Panc1 (cell line): ENCODE measurements around the gene VSTM1. TPM values are rescaled to one million over a fixed set of nuclear protein-coding genes. Genes with fewer than 3 reads are reported as not detected.
A peak's percentile ranks its signal among the peaks of the same experiment; 100 is the strongest.

ENCODE experiments used
- ATAC-seq: fragments of 200-7000 bp; cut with Tn5 transposase; 2 replicates; pipeline ENCODE4 v1.9.1; 2020; ENCODE audit warnings: mild to moderate bottlenecking, moderate library complexity
- BruUV-seq: library from RNA; stranded (reverse); fragments of 400-500 nt; replicated peaks from 2 replicates; lab custom pipeline; 2021; lab: Mats Ljungman, UMichigan
- CTCF ChIA-PET: fragments of 300-600 bp; sonication (Branson Sonifier 250); formaldehyde crosslinking; loops from one replicate; lab custom pipeline; 2022; ENCODE audit warnings: antibody characterized with exemption; lab: Charles Lee
- POLR2A ChIA-PET: fragments of 300-600 bp; sonication (Branson Sonifier 250); formaldehyde crosslinking; loops from one replicate; lab custom pipeline; 2022; ENCODE audit warnings: antibody characterized with exemption; lab: Charles Lee
- DNase-seq: peaks from one replicate; pipeline ENCODE4 v3.0.0-alpha.2; 2010; ENCODE audit warnings: low read depth, low spot score
- H3K27ac ChIP-seq: 2 replicates; pipeline ENCODE4 v1.5.1; 2011; ENCODE audit warnings: mild to moderate bottlenecking, low read length, inconsistent platforms
- H3K27me3 ChIP-seq: fragments of 200-500 bp; sonication (Bioruptor generic); 2 replicates; pipeline ENCODE4 v1.6.0; 2014; ENCODE audit warnings: low read length, inconsistent platforms; ENCODE audit not compliant: control insufficient read depth, insufficient read depth
- H3K36me3 ChIP-seq: fragments of 200-500 bp; sonication (Bioruptor generic); 2 replicates; pipeline ENCODE4 v1.5.1; 2014; ENCODE audit warnings: inconsistent platforms, mild to moderate bottlenecking, low read length, moderate library complexity; ENCODE audit not compliant: control insufficient read depth, insufficient read depth
- H3K4me1 ChIP-seq: 2 replicates; pipeline ENCODE4 v1.5.1; 2011; ENCODE audit warnings: inconsistent platforms, mild to moderate bottlenecking, low read length, moderate library complexity; ENCODE audit not compliant: control insufficient read depth, insufficient read depth
- H3K4me3 ChIP-seq, 2 experiments: 2 replicates each; pipeline ENCODE4 v1.5.1; 2011 to 2012; ENCODE audit warnings: low read depth in 2 of 2, low read length in 2 of 2, mild to moderate bottlenecking in 2 of 2, inconsistent platforms in 1 of 2, moderate library complexity in 1 of 2
- H3K9me3 ChIP-seq: fragments of 200-500 bp; sonication (Bioruptor generic); 2 replicates; pipeline ENCODE4 v1.5.1; 2014; ENCODE audit warnings: low read depth, mild to moderate bottlenecking, inconsistent platforms, low read length, moderate library complexity; ENCODE audit not compliant: control insufficient read depth, insufficient read depth
- POLR2AphosphoS5 ChIP-seq: IDR thresholded peaks from 2 replicates; pipeline ENCODE4 v1.6.1; 2012; ENCODE audit warnings: mild to moderate bottlenecking, low read depth, low read length, moderate library complexity
- SIN3A ChIP-seq: IDR thresholded peaks from 2 replicates; pipeline ENCODE4 v1.6.1; 2012; ENCODE audit warnings: low read depth, mild to moderate bottlenecking, low read length, moderate library complexity, borderline replicate concordance; ENCODE audit not compliant: insufficient read depth
- TCF7L2 ChIP-seq: IDR thresholded peaks from 2 replicates; pipeline ENCODE4 v1.6.1; 2011; ENCODE audit warnings: mild to moderate bottlenecking, low read depth, low read length, inconsistent platforms
- in situ Hi-C: cut with HindIII; loops from 2 replicates; pipeline ENCODE4 v1.10.0; 2016; ENCODE audit warnings: low sequenced_read_pairs, low pct_unique_long_range_greater_than_20kb
- intact Hi-C: fragments of 100-400 bp; cut with micrococcal nuclease; formaldehyde crosslinking; loops from one replicate; pipeline ENCODE4 v1.10.0; 2022; ENCODE audit not compliant: unreplicated experiment
- total RNA-seq: library from RNA; stranded (reverse); gene quantifications from one replicate; pipeline ENCODE4 v1.2.1, GENCODE V29; 2021; ENCODE audit not compliant: unreplicated experiment
- TF ChIP-seq, protein P1 (sequence below): fragments of 450-650 bp; IDR thresholded peaks from 2 replicates; pipeline ENCODE4 v1.5.1; 2017; ENCODE audit warnings: mild to moderate bottlenecking
- TF ChIP-seq, protein P2 (sequence below), 2 experiments: IDR thresholded peaks; 2 replicates each; pipeline ENCODE4 v1.6.1; 2011 to 2012; ENCODE audit warnings: low read depth in 2 of 2, control low read depth in 1 of 2, low read length in 1 of 2, mild to moderate bottlenecking in 1 of 2, moderate library complexity in 1 of 2; ENCODE audit not compliant: insufficient read depth in 1 of 2

Gene VSTM1
- total RNA-seq, 1 experiment from 2014 or later, result 1.5 TPM

GRCh38 chr19:54104998-54105715 is 41.5 kb upstream of the VSTM1 start:
- no peak for TF ChIP-seq SIN3A
- TF ChIP-seq, protein P1, sequence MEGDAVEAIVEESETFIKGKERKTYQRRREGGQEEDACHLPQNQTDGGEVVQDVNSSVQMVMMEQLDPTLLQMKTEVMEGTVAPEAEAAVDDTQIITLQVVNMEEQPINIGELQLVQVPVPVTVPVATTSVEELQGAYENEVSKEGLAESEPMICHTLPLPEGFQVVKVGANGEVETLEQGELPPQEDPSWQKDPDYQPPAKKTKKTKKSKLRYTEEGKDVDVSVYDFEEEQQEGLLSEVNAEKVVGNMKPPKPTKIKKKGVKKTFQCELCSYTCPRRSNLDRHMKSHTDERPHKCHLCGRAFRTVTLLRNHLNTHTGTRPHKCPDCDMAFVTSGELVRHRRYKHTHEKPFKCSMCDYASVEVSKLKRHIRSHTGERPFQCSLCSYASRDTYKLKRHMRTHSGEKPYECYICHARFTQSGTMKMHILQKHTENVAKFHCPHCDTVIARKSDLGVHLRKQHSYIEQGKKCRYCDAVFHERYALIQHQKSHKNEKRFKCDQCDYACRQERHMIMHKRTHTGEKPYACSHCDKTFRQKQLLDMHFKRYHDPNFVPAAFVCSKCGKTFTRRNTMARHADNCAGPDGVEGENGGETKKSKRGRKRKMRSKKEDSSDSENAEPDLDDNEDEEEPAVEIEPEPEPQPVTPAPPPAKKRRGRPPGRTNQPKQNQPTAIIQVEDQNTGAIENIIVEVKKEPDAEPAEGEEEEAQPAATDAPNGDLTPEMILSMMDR, result no peak
- TF ChIP-seq POLR2AphosphoS5, result no peak
- TF ChIP-seq TCF7L2, result no peak
- TF ChIP-seq, protein P2, sequence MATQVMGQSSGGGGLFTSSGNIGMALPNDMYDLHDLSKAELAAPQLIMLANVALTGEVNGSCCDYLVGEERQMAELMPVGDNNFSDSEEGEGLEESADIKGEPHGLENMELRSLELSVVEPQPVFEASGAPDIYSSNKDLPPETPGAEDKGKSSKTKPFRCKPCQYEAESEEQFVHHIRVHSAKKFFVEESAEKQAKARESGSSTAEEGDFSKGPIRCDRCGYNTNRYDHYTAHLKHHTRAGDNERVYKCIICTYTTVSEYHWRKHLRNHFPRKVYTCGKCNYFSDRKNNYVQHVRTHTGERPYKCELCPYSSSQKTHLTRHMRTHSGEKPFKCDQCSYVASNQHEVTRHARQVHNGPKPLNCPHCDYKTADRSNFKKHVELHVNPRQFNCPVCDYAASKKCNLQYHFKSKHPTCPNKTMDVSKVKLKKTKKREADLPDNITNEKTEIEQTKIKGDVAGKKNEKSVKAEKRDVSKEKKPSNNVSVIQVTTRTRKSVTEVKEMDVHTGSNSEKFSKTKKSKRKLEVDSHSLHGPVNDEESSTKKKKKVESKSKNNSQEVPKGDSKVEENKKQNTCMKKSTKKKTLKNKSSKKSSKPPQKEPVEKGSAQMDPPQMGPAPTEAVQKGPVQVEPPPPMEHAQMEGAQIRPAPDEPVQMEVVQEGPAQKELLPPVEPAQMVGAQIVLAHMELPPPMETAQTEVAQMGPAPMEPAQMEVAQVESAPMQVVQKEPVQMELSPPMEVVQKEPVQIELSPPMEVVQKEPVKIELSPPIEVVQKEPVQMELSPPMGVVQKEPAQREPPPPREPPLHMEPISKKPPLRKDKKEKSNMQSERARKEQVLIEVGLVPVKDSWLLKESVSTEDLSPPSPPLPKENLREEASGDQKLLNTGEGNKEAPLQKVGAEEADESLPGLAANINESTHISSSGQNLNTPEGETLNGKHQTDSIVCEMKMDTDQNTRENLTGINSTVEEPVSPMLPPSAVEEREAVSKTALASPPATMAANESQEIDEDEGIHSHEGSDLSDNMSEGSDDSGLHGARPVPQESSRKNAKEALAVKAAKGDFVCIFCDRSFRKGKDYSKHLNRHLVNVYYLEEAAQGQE (IDR thresholded peaks at IDR 0.05; ENCODE audit: insufficient read depth in 1 of 2, low read depth in 2 of 2, low read length in 1 of 2), result no peak
- Histone ChIP-seq H3K4me1 (peaks cover 16% of the 10 kb centered on the region; the same call in 1 of the 2 replicates), H3K27me3 (no peaks in the 10 kb centered on the region), H3K4me3 (no peak overlapping the region), H3K36me3 (no peaks in the 10 kb centered on the region; the same call in 1 of the 2 replicates), H3K9me3 (no peaks in the 10 kb centered on the region), H3K27ac (no peak overlapping the region)
- no peak for DNase-seq
- POLR2A ChIA-PET, result no interaction called here
- no TSS peak for BruUV-seq
- intact Hi-C loops, result no loop called here
- in situ Hi-C loops, result no loop called here
- CTCF ChIA-PET, result no interaction called here
- no peak for ATAC-seq

DNA sequence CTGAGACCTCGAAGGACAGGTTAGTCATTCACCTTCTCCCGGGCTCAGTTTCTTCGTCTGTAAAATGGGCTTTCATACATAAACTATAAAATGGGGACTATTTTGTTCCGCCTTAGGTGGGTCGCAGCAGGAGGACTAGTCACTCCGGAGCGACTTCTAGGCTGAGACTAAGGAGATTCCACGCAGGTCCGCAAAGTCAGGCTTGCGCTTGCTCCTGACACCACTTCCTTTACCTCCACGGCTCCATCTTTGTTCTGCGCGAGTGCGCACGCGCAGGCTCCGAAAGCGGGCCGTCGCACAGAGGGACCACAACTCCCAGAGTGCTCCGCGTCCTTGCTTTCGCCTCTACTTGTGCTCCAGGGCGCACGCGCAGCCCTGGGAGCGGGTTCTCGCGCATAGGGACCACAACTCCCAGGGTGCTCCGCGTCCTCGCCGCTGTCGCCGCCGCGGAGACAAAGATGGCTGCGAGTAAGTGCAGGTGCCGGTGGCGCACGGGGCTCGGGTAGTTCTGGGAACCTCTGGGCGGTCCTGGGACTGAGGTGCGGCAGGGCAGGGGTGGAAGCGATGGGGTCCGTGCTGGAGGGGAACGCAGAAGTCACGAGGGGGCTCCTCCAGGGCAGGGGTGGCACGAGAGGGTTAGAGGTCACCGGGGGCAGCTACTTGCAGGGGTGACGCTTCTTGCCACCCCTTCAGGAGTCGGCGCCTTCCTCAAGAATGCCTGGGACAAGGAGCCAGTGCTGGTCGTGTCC is 38.9 kb upstream of the VSTM1 start, which contains the start of gene NDUFA3:
TSS of gene NDUFA3 (plus strand) at position 435 of the 749 bp plus-strand sequence. CDS start at position 459, 24 bp downstream.
- in situ Hi-C loops, result no loop called here
- no TSS peak for BruUV-seq
- ATAC-seq (peak; percentile 96), DNase-seq (peak; percentile 95)
- peak within 1 kb of the TSS; percentile 56 to 96 for H3K4me3 ChIP-seq
- H3K4me1 ChIP-seq, result peaks cover 9% of the 10 kb centered on the region; the same call in 1 of the 2 replicates
- TF ChIP-seq, protein P2 (IDR thresholded peaks at IDR 0.05; ENCODE audit: insufficient read depth in 1 of 2, low read depth in 2 of 2, low read length in 1 of 2), result peak in 1 of 2 experiments; percentile 66; a peak in 1 of 4 replicates
- TF ChIP-seq SIN3A, result peak; percentile 68; the same call in 1 of the 2 replicates
- TF ChIP-seq TCF7L2, result peak; percentile 35; the same call in 1 of the 2 replicates
- TF ChIP-seq POLR2AphosphoS5, result peak; percentile 94
- TF ChIP-seq, protein P1, result no peak
- H3K9me3 ChIP-seq, result no peaks in the 10 kb centered on the region
- peak within 1 kb of the TSS; percentile 96 for H3K27ac ChIP-seq
- no peaks in the 10 kb centered on the region; the same call in 1 of the 2 replicates for H3K36me3 ChIP-seq
- CTCF ChIA-PET, result no interaction called here
- POLR2A ChIA-PET, result interaction anchor here (0.7 kb wide), 1 partner anchor 1323 kb away, joined by 4 read pairs; no protein-coding TSS in a partner anchor
- intact Hi-C loops, result no loop called here
- no peaks in the 10 kb centered on the region for H3K27me3 ChIP-seq
